Measurements from ENCODE around the gene SYT12. TPM values are rescaled to one million over a fixed set of nuclear protein-coding genes. Genes with fewer than 3 reads are reported as not detected.

Gene SYT12
- total RNA-seq, 4 donors from 2014 or later = 0.08 to 1.7 (median 0.41) TPM

DNA sequence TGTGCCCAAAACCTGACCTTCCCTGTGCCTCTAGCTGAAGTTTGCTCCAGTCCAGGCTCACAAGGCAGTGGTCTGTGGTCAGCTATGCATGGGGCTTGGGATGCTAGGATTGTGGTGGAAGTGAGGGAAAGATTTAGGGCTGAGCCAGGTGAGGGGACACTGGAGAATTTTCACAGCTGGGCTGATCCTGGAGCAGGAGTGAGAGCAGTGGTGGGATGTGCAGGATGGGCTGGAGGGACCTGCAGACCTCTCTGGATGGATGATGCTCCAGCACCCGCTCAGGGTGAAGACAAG is 72.2 kb downstream of the SYT12 start:
- 67 to 90% methylated on average over 1 of the region's 1 CpG for WGBS, 2 donors
- intact Hi-C loops (cut with DNase I; ENCODE audit: low total_unique reads) = no loop called here
- H3K4me3 ChIP-seq (ENCODE audit: low read depth, poor library complexity, severe bottlenecking) = no peak overlapping the region
- DNase-seq (ENCODE audit: low spot score in 2 of 2) = no peak
- TF ChIP-seq POLR2A (IDR thresholded peaks at IDR 0.05) = no peak
- no peak for TF ChIP-seq CTCF (IDR thresholded peaks at IDR 0.05)

DNA sequence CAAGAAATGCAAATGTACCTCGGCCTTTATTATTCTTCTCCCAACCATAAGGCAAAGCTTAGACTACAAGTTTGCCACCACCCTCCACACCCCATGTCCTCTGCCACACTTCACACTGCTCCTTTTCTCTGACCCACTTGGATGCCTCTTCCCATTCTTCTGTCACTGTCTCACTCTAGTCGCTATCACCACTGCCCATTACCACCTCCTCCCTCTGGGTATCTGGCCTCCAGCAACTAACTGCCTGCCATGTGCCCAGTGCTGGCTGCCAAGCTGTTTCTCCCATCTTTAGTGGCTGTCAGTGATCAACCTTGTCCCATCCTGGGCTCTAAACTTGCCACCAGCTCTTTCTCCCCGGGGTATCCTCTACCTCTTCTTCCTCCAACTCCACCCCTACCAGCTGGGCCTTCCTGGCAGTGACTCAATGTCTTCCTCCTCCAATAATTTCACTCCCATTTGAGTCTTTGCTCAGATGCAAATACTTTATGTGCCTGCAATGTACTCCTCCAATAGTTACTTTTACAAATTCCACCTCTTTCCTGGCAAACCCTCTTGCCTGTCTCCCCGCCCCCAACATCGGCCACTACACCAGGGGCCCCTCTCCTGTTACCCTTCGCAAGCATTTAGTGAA is 76.0 kb downstream of the SYT12 start:
- TF ChIP-seq CTCF (IDR thresholded peaks at IDR 0.05) = no peak
- no peak for TF ChIP-seq POLR2A (IDR thresholded peaks at IDR 0.05)
- no peak overlapping the region for H3K4me3 ChIP-seq (ENCODE audit: low read depth, poor library complexity, severe bottlenecking)
- 66 to 70% methylated on average over 6 of the region's 6 CpGs for WGBS, 2 donors
- DNase-seq (ENCODE audit: low spot score in 2 of 2) = no peak
- intact Hi-C loops (cut with DNase I; ENCODE audit: low total_unique reads) = no loop called here

GRCh38 chr11:67099831-67100324 is 76.9 kb downstream of the SYT12 start:
- no peak overlapping the region for H3K4me3 ChIP-seq (ENCODE audit: low read depth, poor library complexity, severe bottlenecking)
- WGBS, 2 donors = 94% methylated on average over 6 of the region's 6 CpGs
- intact Hi-C loops (cut with DNase I; ENCODE audit: low total_unique reads) = no loop called here
- DNase-seq (ENCODE audit: low spot score in 2 of 2) = no peak
- no peak for TF ChIP-seq POLR2A (IDR thresholded peaks at IDR 0.05)
- TF ChIP-seq CTCF (IDR thresholded peaks at IDR 0.05) = no peak

Small RNA genes lying within 50 kb of the gene (microRNA-seq; reads per million reads assigned to microRNA genes)
- gene MIR6860 (ENCODE audit: borderline number of aligned reads in 1 of 2, borderline replicate concordance in 2 of 2) = 0 reads per million in 2 donors

Other genes with a start within 250 kb of the SYT12 start
- 10 to 100 TPM; 23.8 to 32.8 (median 29.7) TPM for gene RCE1, start 179.7 kb upstream of the SYT12 start, total RNA-seq
- 10 to 100 TPM in 3 of 4 donors, 1 to 10 TPM in 1; 5.5 to 14.1 (median 10.3) TPM for gene LRFN4, start 166.1 kb upstream of the SYT12 start, total RNA-seq
- 10 to 100 TPM in 3 of 4 donors, 1 to 10 TPM in 1; 7.3 to 22.5 (median 17.4) TPM for gene PC, start 64.8 kb upstream of the SYT12 start, total RNA-seq
- not detected for gene C11orf86, start 47.8 kb upstream of the SYT12 start, total RNA-seq
- gene RHOD, start 33.7 kb downstream of the SYT12 start, total RNA-seq = 100 to 1,000 TPM in 1 of 4 donors, 10 to 100 TPM in 3; 74.6 to 109 (median 87.8) TPM
- gene KDM2A, start 96.1 kb downstream of the SYT12 start, total RNA-seq = 10 to 100 TPM; 64.5 to 84.0 (median 70.3) TPM
- gene GRK2, start 243.3 kb downstream of the SYT12 start, total RNA-seq = 100 to 1,000 TPM in 3 of 4 donors, 10 to 100 TPM in 1; 81.1 to 127 (median 114) TPM